PC-9 (cell line): Measurements from ENCODE around the gene MPP2. TPM values are rescaled to one million over a fixed set of nuclear protein-coding genes. Genes with fewer than 3 reads are reported as not detected.

ENCODE experiments used
- BruUV-seq: library from RNA; stranded (reverse); fragments of 400-500 nt; replicated peaks from 2 replicates; lab custom pipeline; 2021; lab: Mats Ljungman, UMichigan
- CTCF ChIA-PET: fragments of 300-600 bp; sonication (Branson Sonifier 250); formaldehyde crosslinking; loops from one replicate; lab custom pipeline; 2022; ENCODE audit warnings: antibody characterized with exemption; lab: Charles Lee
- POLR2A ChIA-PET: fragments of 300-600 bp; sonication (Branson Sonifier 250); formaldehyde crosslinking; loops from one replicate; lab custom pipeline; 2022; ENCODE audit warnings: antibody characterized with exemption; ENCODE audit not compliant: unreplicated experiment; lab: Charles Lee
- DNase-seq, 2 experiments: peaks; one replicate each; pipeline versions ENCODE4 v3.0.0 to v3.0.0-alpha.2; 2015 to 2022; ENCODE audit warnings: mixed read lengths in 1 of 2
- H2AFZ ChIP-seq: fragments of 200-600 bp; sonication (generic); 2 replicates; pipeline ENCODE4 v1.8.1; 2017; ENCODE audit warnings: antibody characterized with exemption
- H3F3A ChIP-seq: fragments of 200-600 bp; sonication (generic); 2 replicates; pipeline ENCODE4 v1.8.1; 2017; ENCODE audit warnings: antibody characterized with exemption, mild to moderate bottlenecking, low read depth; ENCODE audit not compliant: insufficient read depth
- H3K27ac ChIP-seq: fragments of 200-600 bp; sonication (generic); 2 replicates; pipeline ENCODE4 v1.6.1; 2016; ENCODE audit warnings: mixed run types
- H3K27me3 ChIP-seq: fragments of 200-600 bp; sonication (generic); 2 replicates; pipeline ENCODE4 v1.6.1; 2016; ENCODE audit warnings: low read depth, mixed run types; ENCODE audit not compliant: insufficient read depth
- H3K36me3 ChIP-seq: fragments of 200-600 bp; sonication (generic); 2 replicates; pipeline ENCODE4 v1.6.1; 2016; ENCODE audit warnings: low read depth, mixed run types
- H3K4me1 ChIP-seq: fragments of 200-600 bp; sonication (generic); replicated peaks from 2 replicates; pipeline ENCODE4 v1.6.1; 2016; ENCODE audit warnings: mixed run types; ENCODE audit not compliant: insufficient read depth
- H3K4me2 ChIP-seq: fragments of 200-600 bp; sonication (generic); 2 replicates; pipeline ENCODE4 v1.6.1; 2017; ENCODE audit warnings: mixed run types
- H3K4me3 ChIP-seq: fragments of 200-600 bp; sonication (generic); 2 replicates; pipeline ENCODE4 v1.6.1; 2016; ENCODE audit warnings: mixed run types
- H3K79me2 ChIP-seq: fragments of 200-600 bp; sonication (generic); 2 replicates; pipeline ENCODE4 v1.6.1; 2017; ENCODE audit warnings: low read depth, mixed run types
- H3K9me2 ChIP-seq: fragments of 200-600 bp; sonication (generic); 2 replicates; pipeline ENCODE4 v1.8.1; 2017; ENCODE audit warnings: mild to moderate bottlenecking; ENCODE audit not compliant: insufficient read depth
- H3K9me3 ChIP-seq: fragments of 200-600 bp; sonication (generic); 2 replicates; pipeline ENCODE4 v1.8.1; 2016; ENCODE audit warnings: low read depth; ENCODE audit not compliant: insufficient read depth
- H4K20me1 ChIP-seq: fragments of 200-600 bp; sonication (generic); 2 replicates; pipeline ENCODE4 v1.8.1; 2017; ENCODE audit not compliant: insufficient read depth
- EZH2 ChIP-seq: fragments of 200-600 bp; sonication (generic); IDR thresholded peaks from 2 replicates; pipeline ENCODE4 v1.8.0; 2017; ENCODE audit warnings: antibody characterized with exemption, low read depth
- intact Hi-C: fragments of 100-400 bp; cut with micrococcal nuclease; formaldehyde crosslinking; loops from one replicate; pipeline ENCODE4 v1.10.0; 2022; ENCODE audit not compliant: unreplicated experiment
- total RNA-seq: library from RNA; stranded (reverse); gene quantifications from 2 replicates; pipeline ENCODE4 v1.2.3, GENCODE V29; 2021
- TF ChIP-seq, protein P1 (sequence below): fragments of 200-600 bp; sonication (generic); conservative IDR thresholded peaks from 2 replicates; pipeline ENCODE4 v1.6.1; 2017; ENCODE audit warnings: mixed run types, antibody characterized with exemption, mild to moderate bottlenecking, moderate library complexity

Gene MPP2
- total RNA-seq, 1 experiment from 2014 or later = 5.6 TPM

- intact Hi-C loops = no loop called here
- POLR2A ChIA-PET = no interaction called here
- Histone ChIP-seq H3K4me3 (no peak overlapping the region), H3K9me3 (no peaks in the 10 kb centered on the region), H3K27me3 (no peaks in the 10 kb centered on the region), H3K36me3 (peaks cover 7% of the 10 kb centered on the region; the same call in 1 of the 2 replicates), H3K27ac (no peak overlapping the region), H3K9me2 (no peaks in the 10 kb centered on the region), H2AFZ (no peak overlapping the region), H4K20me1 (no peaks in the 10 kb centered on the region), H3K4me2 (no peak overlapping the region), H3K4me1 (peaks cover 10% of the 10 kb centered on the region), H3F3A (no peaks in the 10 kb centered on the region), H3K79me2 (peaks cover 8% of the 10 kb centered on the region; the same call in 1 of the 2 replicates)
- no peak for DNase-seq
- no peak for TF ChIP-seq EZH2
- TF ChIP-seq, protein P1, sequence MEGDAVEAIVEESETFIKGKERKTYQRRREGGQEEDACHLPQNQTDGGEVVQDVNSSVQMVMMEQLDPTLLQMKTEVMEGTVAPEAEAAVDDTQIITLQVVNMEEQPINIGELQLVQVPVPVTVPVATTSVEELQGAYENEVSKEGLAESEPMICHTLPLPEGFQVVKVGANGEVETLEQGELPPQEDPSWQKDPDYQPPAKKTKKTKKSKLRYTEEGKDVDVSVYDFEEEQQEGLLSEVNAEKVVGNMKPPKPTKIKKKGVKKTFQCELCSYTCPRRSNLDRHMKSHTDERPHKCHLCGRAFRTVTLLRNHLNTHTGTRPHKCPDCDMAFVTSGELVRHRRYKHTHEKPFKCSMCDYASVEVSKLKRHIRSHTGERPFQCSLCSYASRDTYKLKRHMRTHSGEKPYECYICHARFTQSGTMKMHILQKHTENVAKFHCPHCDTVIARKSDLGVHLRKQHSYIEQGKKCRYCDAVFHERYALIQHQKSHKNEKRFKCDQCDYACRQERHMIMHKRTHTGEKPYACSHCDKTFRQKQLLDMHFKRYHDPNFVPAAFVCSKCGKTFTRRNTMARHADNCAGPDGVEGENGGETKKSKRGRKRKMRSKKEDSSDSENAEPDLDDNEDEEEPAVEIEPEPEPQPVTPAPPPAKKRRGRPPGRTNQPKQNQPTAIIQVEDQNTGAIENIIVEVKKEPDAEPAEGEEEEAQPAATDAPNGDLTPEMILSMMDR = no peak
- BruUV-seq = no TSS peak
- CTCF ChIA-PET = no interaction called here
Measured at GRCh38 chr17:43827596-43827995, 79.7 kb downstream of the MPP2 start.

GRCh38 chr17:43826206-43826605, 81.1 kb downstream of the MPP2 start:
- Histone ChIP-seq H3K9me2 (no peaks in the 10 kb centered on the region), H3K9me3 (no peaks in the 10 kb centered on the region), H3K4me2 (no peak overlapping the region), H3K79me2 (no peaks in the 10 kb centered on the region), H3K36me3 (peaks cover 6% of the 10 kb centered on the region; the same call in 1 of the 2 replicates), H3K27me3 (no peaks in the 10 kb centered on the region), H3K27ac (no peak overlapping the region), H3K4me1 (no peaks in the 10 kb centered on the region), H2AFZ (no peak overlapping the region), H3F3A (no peaks in the 10 kb centered on the region; the same call in 1 of the 2 replicates), H4K20me1 (no peaks in the 10 kb centered on the region), H3K4me3 (no peak overlapping the region)
- intact Hi-C loops = no loop called here
- no peak for DNase-seq
- TF ChIP-seq EZH2 = no peak
- TF ChIP-seq, protein P1 = no peak
- ChIA-PET CTCF (interaction anchor here (0.5 to 0.6 kb wide), 2 partner anchors 100 to 164 kb away, joined by 3 read pairs; no protein-coding TSS in a partner anchor), POLR2A (no interaction called here)
- no TSS peak for BruUV-seq

DNA sequence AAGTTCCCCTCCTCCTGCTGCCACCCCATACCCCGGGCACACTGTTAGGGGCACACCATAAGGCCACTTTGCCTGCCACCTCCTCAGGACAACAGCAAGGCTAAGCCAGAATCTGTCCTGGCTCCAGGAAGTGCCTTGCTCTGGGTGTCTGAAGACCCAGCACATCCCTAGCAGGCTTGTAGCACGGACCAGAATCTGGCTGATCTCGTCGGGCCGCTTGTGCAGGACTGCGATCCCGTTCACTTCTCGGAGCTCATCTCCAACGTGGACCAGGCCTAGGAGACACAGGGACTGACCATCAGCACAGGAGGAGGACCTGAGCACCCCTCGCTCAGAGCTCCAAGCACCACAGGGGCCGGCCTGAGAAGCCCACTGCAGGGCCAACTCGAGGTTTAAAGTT, 81.8 kb downstream of the MPP2 start:
- no TSS peak for BruUV-seq
- H2AFZ ChIP-seq = no peak overlapping the region
- no peak overlapping the region for H3K4me2 ChIP-seq
- no peaks in the 10 kb centered on the region for H3K27me3 ChIP-seq
- no peak overlapping the region for H3K4me3 ChIP-seq
- DNase-seq = no peak
- H3F3A ChIP-seq = no peaks in the 10 kb centered on the region; the same call in 1 of the 2 replicates
- H3K27ac ChIP-seq = no peak overlapping the region
- H3K4me1 ChIP-seq = no peaks in the 10 kb centered on the region
- H3K9me2 ChIP-seq = no peaks in the 10 kb centered on the region
- POLR2A ChIA-PET = no interaction called here
- TF ChIP-seq EZH2 = no peak
- TF ChIP-seq, protein P1 = no peak
- H4K20me1 ChIP-seq = no peaks in the 10 kb centered on the region
- intact Hi-C loops = no loop called here
- CTCF ChIA-PET = interaction anchor here (0.6 kb wide), 1 partner anchor 100 kb away, joined by 3 read pairs; no protein-coding TSS in a partner anchor
- no peaks in the 10 kb centered on the region for H3K79me2 ChIP-seq
- H3K36me3 ChIP-seq = no peaks in the 10 kb centered on the region
- no peaks in the 10 kb centered on the region for H3K9me3 ChIP-seq

Other genes with a start within 250 kb of the MPP2 start
- gene MEOX1, start 245.6 kb downstream of the MPP2 start, total RNA-seq = 0.25 and 0.72 TPM in 2 replicates
- gene SOST, start 148.7 kb downstream of the MPP2 start, total RNA-seq = not detected in 2 replicates
- gene DUSP3, start 128.6 kb downstream of the MPP2 start, total RNA-seq = 37.2 and 38.4 TPM in 2 replicates
- not detected in 2 replicates for gene CFAP97D1, start 127.1 kb downstream of the MPP2 start, total RNA-seq
- 17.4 and 22.0 TPM in 2 replicates for gene MPP3, start 74.4 kb downstream of the MPP2 start, total RNA-seq
- not detected in 2 replicates for gene CD300LG, start 60.4 kb downstream of the MPP2 start, total RNA-seq
- not detected in 2 replicates for gene PPY, start 34.9 kb upstream of the MPP2 start, total RNA-seq
- not detected in 2 replicates for gene PYY, start 46.4 kb upstream of the MPP2 start, total RNA-seq
- 1.0 and 1.4 TPM in 2 replicates for gene NAGS, start 97.1 kb upstream of the MPP2 start, total RNA-seq
- gene TMEM101, start 107.4 kb upstream of the MPP2 start, total RNA-seq = 33.5 and 42.6 TPM in 2 replicates
- gene LSM12, start 159.1 kb upstream of the MPP2 start, total RNA-seq = 60.9 and 62.7 TPM in 2 replicates
- gene G6PC3, start 163.2 kb upstream of the MPP2 start, total RNA-seq = 69.3 and 70.9 TPM in 2 replicates
- gene HDAC5, start 216.1 kb upstream of the MPP2 start, total RNA-seq = 24.0 and 40.5 TPM in 2 replicates
- 14.5 and 15.7 TPM in 2 replicates for gene HROB, start 234.4 kb upstream of the MPP2 start, total RNA-seq